ENCODE data around the gene UAP1L1. TPM values are rescaled to one million over a fixed set of nuclear protein-coding genes. Genes with fewer than 3 reads are reported as not detected.

The UAP1L1 gene
- total RNA-seq, 4 donors from 2014 or later: 9.3 to 15.7 (median 12.4) TPM

- TF ChIP-seq POLR2A (IDR thresholded peaks at IDR 0.05) (no peak), CTCF (IDR thresholded peaks at IDR 0.05) (no peak)
- H3K36me3 ChIP-seq: peaks cover 0 to 8% of the 10 kb centered on the region in 2 donors
- no peak overlapping the region for H3K27ac ChIP-seq
- no peaks in the 10 kb centered on the region for H3K9me3 ChIP-seq
- peaks cover 10 to 20% of the 10 kb centered on the region in 2 donors for H3K4me1 ChIP-seq
- no peak overlapping the region for H3K4me3 ChIP-seq (replicated peaks in 1 of 3)
- 66 to 79% methylated on average over 8 to 13 of the region's 13 CpGs for WGBS, 2 donors
- no peak for DNase-seq
- intact Hi-C loops (cut with DNase I): loop anchor here (10.0 kb wide), 1 partner anchor 192 kb away; the partner anchor contains the start of genes AJM1 and PHPT1
- H3K27me3 ChIP-seq: no peaks in the 10 kb centered on the region
Observed at GRCh38 chr9:137037035-137037434, 40.3 kb upstream of the UAP1L1 start.

DNA sequence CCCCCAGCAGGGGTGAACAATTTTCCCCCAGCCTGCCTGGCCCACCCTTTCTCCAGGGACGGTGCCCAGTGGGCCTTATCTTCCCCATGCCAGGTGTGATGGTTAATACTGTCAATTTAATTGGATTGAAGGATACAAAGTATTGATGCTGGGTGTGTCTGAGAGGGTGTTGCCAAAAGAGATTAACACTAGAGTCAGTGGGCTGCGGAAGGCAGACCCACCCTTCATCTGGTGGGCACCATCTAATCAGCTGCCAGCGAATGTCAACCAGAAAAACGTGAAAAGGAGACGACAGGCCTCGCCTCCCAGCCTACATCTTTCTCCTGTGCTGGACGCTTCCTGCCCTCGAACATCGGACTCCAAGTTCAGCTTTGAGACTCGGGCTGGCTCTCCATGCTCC lies 39.8 kb upstream of the UAP1L1 start:
- no peaks in the 10 kb centered on the region for H3K27me3 ChIP-seq
- no peak overlapping the region for H3K4me3 ChIP-seq (replicated peaks in 1 of 3)
- intact Hi-C loops (cut with DNase I): loop anchor here (10.0 kb wide), 1 partner anchor 193 kb away; the partner anchor contains the start of genes AJM1 and PHPT1
- no peak for DNase-seq
- H3K27ac ChIP-seq: no peak overlapping the region
- TF ChIP-seq POLR2A (IDR thresholded peaks at IDR 0.05) (no peak), CTCF (IDR thresholded peaks at IDR 0.05) (no peak)
- H3K9me3 ChIP-seq: no peaks in the 10 kb centered on the region
- peaks cover 10 to 20% of the 10 kb centered on the region in 2 donors for H3K4me1 ChIP-seq
- H3K36me3 ChIP-seq: peaks cover 0 to 8% of the 10 kb centered on the region in 2 donors
- 93 to 95% methylated on average over 10 of the region's 10 CpGs for WGBS, 2 donors

GRCh38 chr9:137038916-137039315 lies 38.4 kb upstream of the UAP1L1 start:
- Histone ChIP-seq H3K4me1 (peaks cover 10 to 20% of the 10 kb centered on the region in 2 donors), H3K36me3 (peaks cover 0 to 8% of the 10 kb centered on the region in 2 donors)
- intact Hi-C loops (cut with DNase I): loop anchor here (10.0 kb wide), 1 partner anchor 194 kb away; the partner anchor contains the start of genes AJM1 and PHPT1

GRCh38 chr9:137039611-137040366 lies 37.5 kb upstream of the UAP1L1 start:
- H3K9me3 ChIP-seq: no peaks in the 10 kb centered on the region
- DNase-seq: no peak
- TF ChIP-seq POLR2A (IDR thresholded peaks at IDR 0.05) (no peak), CTCF (IDR thresholded peaks at IDR 0.05) (no peak)
- no peak overlapping the region for H3K27ac ChIP-seq
- no peak overlapping the region for H3K4me3 ChIP-seq (replicated peaks in 1 of 3)
- 89 to 91% methylated on average over 22 to 27 of the region's 32 CpGs for WGBS, 2 donors
- H3K36me3 ChIP-seq: peaks cover 0 to 8% of the 10 kb centered on the region in 2 donors
- intact Hi-C loops (cut with DNase I): loop anchor here (10.0 kb wide), 1 partner anchor 195 kb away; the partner anchor contains the start of genes AJM1 and PHPT1
- H3K27me3 ChIP-seq: no peaks in the 10 kb centered on the region
- peaks cover 9 to 17% of the 10 kb centered on the region in 2 donors for H3K4me1 ChIP-seq

More at GRCh38 chr9:137038916-137039315, 38.4 kb upstream of the UAP1L1 start:
- Histone ChIP-seq H3K9me3 (no peaks in the 10 kb centered on the region), H3K27me3 (no peaks in the 10 kb centered on the region), H3K27ac (no peak overlapping the region), H3K4me3 (replicated peaks in 1 of 3) (no peak overlapping the region)
- WGBS, 2 donors: 87 to 92% methylated on average over 6 to 7 of the region's 9 CpGs
- no peak for DNase-seq
- TF ChIP-seq POLR2A (IDR thresholded peaks at IDR 0.05): no peak
- no peak for TF ChIP-seq CTCF (IDR thresholded peaks at IDR 0.05)

DNA sequence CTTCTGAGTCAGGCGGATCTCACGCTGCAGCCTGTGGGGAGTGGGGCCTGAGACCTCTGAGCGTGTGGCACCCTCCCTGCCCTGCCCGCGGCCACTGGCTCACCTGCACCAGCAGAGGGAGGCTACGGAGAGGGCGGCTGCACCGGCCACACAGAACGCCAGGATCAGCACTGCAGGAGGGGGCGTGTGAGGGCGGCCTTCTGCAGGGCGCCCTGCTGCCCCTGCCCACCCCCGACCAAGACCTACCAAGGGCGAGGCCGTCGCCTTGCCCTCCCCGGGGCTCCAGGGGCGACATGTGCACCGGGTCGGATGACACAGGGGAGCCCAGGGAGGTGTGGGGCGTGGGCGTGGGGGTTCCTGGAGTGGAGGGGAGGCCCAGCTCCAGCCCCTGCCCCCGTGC lies 36.7 kb upstream of the UAP1L1 start:
- H3K27ac ChIP-seq: no peak overlapping the region

More for the DNA sequence above, 36.7 kb upstream of the UAP1L1 start:
- no peaks in the 10 kb centered on the region for H3K27me3 ChIP-seq
- no peak for TF ChIP-seq POLR2A (IDR thresholded peaks at IDR 0.05)
- TF ChIP-seq CTCF (IDR thresholded peaks at IDR 0.05): no peak
- DNase-seq: no peak
- peaks cover 0 to 8% of the 10 kb centered on the region in 2 donors for H3K36me3 ChIP-seq
- H3K4me3 ChIP-seq (replicated peaks in 1 of 3): no peak overlapping the region
- peaks cover under 1 to 17% of the 10 kb centered on the region in 2 donors for H3K4me1 ChIP-seq
- no peaks in the 10 kb centered on the region for H3K9me3 ChIP-seq
- intact Hi-C loops (cut with DNase I): no loop called here
- 88 to 89% methylated on average over 12 to 22 of the region's 23 CpGs for WGBS, 2 donors
